Measurements from ENCODE around the gene CAPN2.

Gene CAPN2

DNA sequence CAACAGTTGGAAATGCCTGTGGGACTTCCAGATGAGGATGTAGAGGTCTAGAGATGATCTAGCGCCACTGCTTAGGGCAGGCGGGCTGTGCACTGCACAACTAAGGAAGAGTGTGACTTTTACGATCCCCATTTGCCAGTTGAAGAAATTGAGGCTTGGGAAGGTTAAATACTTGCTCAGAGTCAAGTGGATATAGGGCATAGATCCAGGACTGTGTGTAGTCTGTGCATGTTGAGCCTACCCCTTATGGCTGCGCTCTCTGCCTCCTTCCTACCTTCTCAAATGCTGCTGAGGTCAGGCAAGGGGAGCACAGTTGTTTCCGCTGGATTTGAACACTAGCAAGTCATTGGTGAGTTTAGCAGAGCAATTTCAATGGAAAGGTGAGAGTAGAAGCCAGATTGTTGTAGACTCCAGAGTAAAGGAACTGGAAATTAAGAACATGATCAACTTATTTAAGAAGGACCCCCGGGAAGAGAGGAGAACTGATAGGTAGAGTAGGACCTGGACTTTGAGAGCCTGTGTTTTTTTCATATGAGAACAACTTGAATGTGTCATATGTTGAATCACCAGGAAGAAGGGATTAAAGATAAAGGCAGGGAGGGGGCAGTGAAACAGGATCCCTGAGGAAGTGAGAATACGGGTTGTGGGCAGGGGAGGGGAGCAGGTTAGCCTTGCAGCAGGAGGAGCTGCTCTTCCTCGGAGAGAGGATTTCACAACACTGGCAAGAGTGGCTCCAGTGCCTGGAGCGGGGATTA lies 2.7 kb downstream of the CAPN2 start:
- Histone ChIP-seq H3K27ac (ENCODE audit: low read depth, low read length) (no peak overlapping the region), H3K27me3 (ENCODE audit: control insufficient read depth, insufficient read depth, low read length) (no peaks in the 10 kb centered on the region), H3K36me3 (ENCODE audit: control insufficient read depth, insufficient read depth, low read length) (no peaks in the 10 kb centered on the region), H3K4me1 (ENCODE audit: control insufficient read depth, insufficient read depth, low read length) (peaks cover 14% of the 10 kb centered on the region), H3K9ac (ENCODE audit: low read length) (no peak overlapping the region), H3K4me3 (ENCODE audit: low read length) (peak overlapping the region; percentile 20)

- no peak overlapping the region for H3K4me3 ChIP-seq (ENCODE audit: low read length)
- peaks cover 14% of the 10 kb centered on the region for H3K4me1 ChIP-seq (ENCODE audit: control insufficient read depth, insufficient read depth, low read length)
- no peak overlapping the region for H3K9ac ChIP-seq (ENCODE audit: low read length)
- H3K27me3 ChIP-seq (ENCODE audit: control insufficient read depth, insufficient read depth, low read length), result no peaks in the 10 kb centered on the region
- H3K27ac ChIP-seq (ENCODE audit: low read depth, low read length), result no peak overlapping the region
- no peaks in the 10 kb centered on the region for H3K36me3 ChIP-seq (ENCODE audit: control insufficient read depth, insufficient read depth, low read length)
Observed at GRCh38 chr1:223715604-223716172, 3.3 kb downstream of the CAPN2 start.

DNA sequence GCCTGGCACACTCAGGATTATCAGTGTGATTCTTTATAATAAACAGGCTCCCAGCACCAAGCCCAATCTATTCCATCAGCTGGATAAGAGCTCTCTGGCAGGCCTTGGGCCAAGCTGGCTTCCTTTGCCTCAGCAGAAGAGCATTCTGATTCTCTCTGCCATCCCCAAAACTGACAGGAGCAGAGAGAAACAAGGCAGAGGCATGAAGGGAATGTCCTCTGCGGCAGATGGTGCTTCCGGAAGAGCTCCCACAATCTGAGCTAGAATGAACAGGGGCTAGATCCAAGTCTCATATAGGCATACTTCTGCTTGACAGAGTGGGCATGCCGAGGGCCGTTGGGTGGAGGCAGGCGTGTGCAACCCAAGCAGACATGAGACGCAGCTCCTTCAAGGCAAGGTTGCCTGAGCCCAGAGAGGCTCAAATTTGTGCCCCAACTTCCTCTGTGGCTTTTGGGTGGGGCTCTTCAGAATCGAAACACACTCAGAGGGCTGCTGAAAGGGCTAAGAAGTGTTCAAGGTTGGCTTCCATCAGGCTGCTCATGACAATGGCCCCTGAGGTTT lies 4.0 kb downstream of the CAPN2 start:
- H3K36me3 ChIP-seq (ENCODE audit: control insufficient read depth, insufficient read depth, low read length), result no peaks in the 10 kb centered on the region
- no peaks in the 10 kb centered on the region for H3K27me3 ChIP-seq (ENCODE audit: control insufficient read depth, insufficient read depth, low read length)
- H3K4me1 ChIP-seq (ENCODE audit: control insufficient read depth, insufficient read depth, low read length), result peaks cover 14% of the 10 kb centered on the region
- no peak overlapping the region for H3K27ac ChIP-seq (ENCODE audit: low read depth, low read length)
- H3K9ac ChIP-seq (ENCODE audit: low read length), result peak overlapping the region; percentile 3
- no peak overlapping the region for H3K4me3 ChIP-seq (ENCODE audit: low read length)

DNA sequence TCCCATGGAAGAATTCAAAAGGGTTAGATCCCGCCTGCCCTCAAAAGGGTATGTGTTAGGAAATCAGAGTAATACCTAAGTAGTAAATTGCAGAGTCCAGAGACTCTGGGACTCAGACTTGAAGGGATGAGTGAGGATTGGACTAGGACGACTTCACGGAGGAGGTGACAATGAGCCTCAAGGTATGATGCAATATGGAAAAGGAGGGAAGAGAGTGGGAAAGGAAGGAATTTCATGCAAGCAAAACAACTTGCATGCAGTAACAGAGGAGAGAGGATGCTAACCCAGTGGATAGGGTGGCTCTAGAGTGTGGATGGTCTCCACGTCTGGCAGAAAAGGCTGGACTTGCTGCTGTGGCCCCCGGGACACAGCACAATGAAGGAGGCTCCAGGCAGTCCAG lies 4.8 kb downstream of the CAPN2 start:
- Histone ChIP-seq H3K36me3 (ENCODE audit: control insufficient read depth, insufficient read depth, low read length) (no peaks in the 10 kb centered on the region), H3K9ac (ENCODE audit: low read length) (no peak overlapping the region), H3K27me3 (ENCODE audit: control insufficient read depth, insufficient read depth, low read length) (no peaks in the 10 kb centered on the region), H3K27ac (ENCODE audit: low read depth, low read length) (no peak overlapping the region), H3K4me3 (ENCODE audit: low read length) (no peak overlapping the region), H3K4me1 (ENCODE audit: control insufficient read depth, insufficient read depth, low read length) (peaks cover 14% of the 10 kb centered on the region)

GRCh38 chr1:223717695-223718363 lies 5.5 kb downstream of the CAPN2 start:
- peaks cover 14% of the 10 kb centered on the region for H3K4me1 ChIP-seq (ENCODE audit: control insufficient read depth, insufficient read depth, low read length)
- no peak overlapping the region for H3K4me3 ChIP-seq (ENCODE audit: low read length)
- no peaks in the 10 kb centered on the region for H3K27me3 ChIP-seq (ENCODE audit: control insufficient read depth, insufficient read depth, low read length)
- no peak overlapping the region for H3K9ac ChIP-seq (ENCODE audit: low read length)
- H3K27ac ChIP-seq (ENCODE audit: low read depth, low read length), result no peak overlapping the region
- H3K36me3 ChIP-seq (ENCODE audit: control insufficient read depth, insufficient read depth, low read length), result no peaks in the 10 kb centered on the region

GRCh38 chr1:223718850-223719249 lies 6.5 kb downstream of the CAPN2 start:
- no peak overlapping the region for H3K27ac ChIP-seq (ENCODE audit: low read depth, low read length)
- no peak overlapping the region for H3K9ac ChIP-seq (ENCODE audit: low read length)
- H3K27me3 ChIP-seq (ENCODE audit: control insufficient read depth, insufficient read depth, low read length), result no peaks in the 10 kb centered on the region
- peaks cover 11% of the 10 kb centered on the region for H3K4me1 ChIP-seq (ENCODE audit: control insufficient read depth, insufficient read depth, low read length)
- H3K36me3 ChIP-seq (ENCODE audit: control insufficient read depth, insufficient read depth, low read length), result no peaks in the 10 kb centered on the region
- H3K4me3 ChIP-seq (ENCODE audit: low read length), result no peak overlapping the region

GRCh38 chr1:223720971-223721591 lies 8.7 kb downstream of the CAPN2 start:
- no peak overlapping the region for H3K9ac ChIP-seq (ENCODE audit: low read length)
- H3K27ac ChIP-seq (ENCODE audit: low read depth, low read length), result no peak overlapping the region
- H3K4me3 ChIP-seq (ENCODE audit: low read length), result no peak overlapping the region
- peaks cover 4% of the 10 kb centered on the region for H3K4me1 ChIP-seq (ENCODE audit: control insufficient read depth, insufficient read depth, low read length)
- no peaks in the 10 kb centered on the region for H3K27me3 ChIP-seq (ENCODE audit: control insufficient read depth, insufficient read depth, low read length)
- no peaks in the 10 kb centered on the region for H3K36me3 ChIP-seq (ENCODE audit: control insufficient read depth, insufficient read depth, low read length)

- no peaks in the 10 kb centered on the region for H3K36me3 ChIP-seq (ENCODE audit: control insufficient read depth, insufficient read depth, low read length)
- H3K9ac ChIP-seq (ENCODE audit: low read length), result no peak overlapping the region
- H3K27ac ChIP-seq (ENCODE audit: low read depth, low read length), result no peak overlapping the region
- no peaks in the 10 kb centered on the region for H3K27me3 ChIP-seq (ENCODE audit: control insufficient read depth, insufficient read depth, low read length)
- peaks cover 11% of the 10 kb centered on the region for H3K4me1 ChIP-seq (ENCODE audit: control insufficient read depth, insufficient read depth, low read length)
- no peak overlapping the region for H3K4me3 ChIP-seq (ENCODE audit: low read length)
Observed at GRCh38 chr1:223721658-223722607, 9.6 kb downstream of the CAPN2 start.

- Histone ChIP-seq H3K27ac (ENCODE audit: low read depth, low read length) (no peak overlapping the region), H3K4me3 (ENCODE audit: low read length) (no peak overlapping the region), H3K27me3 (ENCODE audit: control insufficient read depth, insufficient read depth, low read length) (no peaks in the 10 kb centered on the region), H3K4me1 (ENCODE audit: control insufficient read depth, insufficient read depth, low read length) (peaks cover 13% of the 10 kb centered on the region), H3K9ac (ENCODE audit: low read length) (no peak overlapping the region), H3K36me3 (ENCODE audit: control insufficient read depth, insufficient read depth, low read length) (peaks cover 3% of the 10 kb centered on the region)
Observed at GRCh38 chr1:223723351-223723904, 11.1 kb downstream of the CAPN2 start.

- Histone ChIP-seq H3K4me3 (ENCODE audit: low read length) (no peak overlapping the region), H3K27ac (ENCODE audit: low read depth, low read length) (no peak overlapping the region), H3K9ac (ENCODE audit: low read length) (no peak overlapping the region), H3K36me3 (ENCODE audit: control insufficient read depth, insufficient read depth, low read length) (peaks cover 7% of the 10 kb centered on the region), H3K4me1 (ENCODE audit: control insufficient read depth, insufficient read depth, low read length) (peaks cover 13% of the 10 kb centered on the region), H3K27me3 (ENCODE audit: control insufficient read depth, insufficient read depth, low read length) (no peaks in the 10 kb centered on the region)
Observed at GRCh38 chr1:223724376-223724775, 12.0 kb downstream of the CAPN2 start.

DNA sequence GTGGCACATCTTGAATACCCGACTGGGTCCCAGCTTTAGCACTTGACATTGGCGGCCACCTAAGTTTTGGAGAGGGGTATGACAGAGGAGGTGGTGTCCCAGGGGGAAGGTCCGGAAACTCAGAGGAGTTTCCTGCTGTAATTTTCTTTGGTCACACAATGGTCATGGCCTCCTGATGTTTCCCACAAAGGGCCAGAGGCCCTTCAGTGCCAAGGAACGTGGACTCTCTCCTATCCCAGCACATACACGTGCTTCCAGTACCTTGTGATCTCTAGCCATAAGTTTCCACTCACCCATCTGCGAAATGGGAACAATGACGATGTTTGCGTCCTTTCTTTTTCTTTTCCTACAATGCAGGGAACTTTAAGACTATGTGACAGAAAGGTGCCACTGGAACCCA lies 13.2 kb downstream of the CAPN2 start:
- no peak overlapping the region for H3K4me3 ChIP-seq (ENCODE audit: low read length)
- peaks cover 13% of the 10 kb centered on the region for H3K4me1 ChIP-seq (ENCODE audit: control insufficient read depth, insufficient read depth, low read length)
- peaks cover 7% of the 10 kb centered on the region for H3K36me3 ChIP-seq (ENCODE audit: control insufficient read depth, insufficient read depth, low read length)
- no peak overlapping the region for H3K9ac ChIP-seq (ENCODE audit: low read length)
- H3K27ac ChIP-seq (ENCODE audit: low read depth, low read length), result no peak overlapping the region
- H3K27me3 ChIP-seq (ENCODE audit: control insufficient read depth, insufficient read depth, low read length), result no peaks in the 10 kb centered on the region

All from rectal smooth muscle tissue (tissue), 1 donor.